Chondrocyte (in vitro differentiated cells): ENCODE data around the gene ALDH3A1. TPM values are rescaled to one million over a fixed set of nuclear protein-coding genes. Genes with fewer than 3 reads are reported as not detected.

ENCODE experiments used
- DNase-seq: peaks from one replicate; pipeline ENCODE4 v3.0.0; 2021; ENCODE audit warnings: mixed read lengths, low spot score
- H3K27ac Mint-ChIP-seq: one replicate; pipeline ENCODE4 v1.8.0; 2021; ENCODE audit warnings: mild to moderate bottlenecking, moderate library complexity, mixed read lengths; ENCODE audit not compliant: unreplicated experiment
- H3K27me3 Mint-ChIP-seq: 2 replicates; pipeline ENCODE4 v1.8.0; 2021; ENCODE audit warnings: low read depth, mixed read lengths
- H3K36me3 Mint-ChIP-seq: 2 replicates; pipeline ENCODE4 v1.8.0; 2021; ENCODE audit warnings: low read depth, mixed read lengths
- H3K4me1 Mint-ChIP-seq: 2 replicates; pipeline ENCODE4 v1.8.0; 2021; ENCODE audit warnings: low read depth, mild to moderate bottlenecking, mixed read lengths
- H3K4me3 Mint-ChIP-seq: one replicate; pipeline ENCODE4 v1.8.0; 2021; ENCODE audit warnings: mild to moderate bottlenecking, moderate library complexity, mixed read lengths; ENCODE audit not compliant: unreplicated experiment
- H3K9me3 Mint-ChIP-seq: 2 replicates; pipeline ENCODE4 v1.8.0; 2021; ENCODE audit warnings: low read depth, mixed read lengths
- CTCF ChIP-seq: fragments of 200-600 bp; sonication (generic); IDR thresholded peaks from 2 replicates; pipeline ENCODE4 v1.5.0; 2021; ENCODE audit warnings: antibody characterized with exemption, mild to moderate bottlenecking, moderate library complexity
- total RNA-seq: library from RNA; stranded (reverse); gene quantifications from 3 replicates; pipeline ENCODE4 v1.2.1, GENCODE V29; 2021

ALDH3A1 gene
- total RNA-seq, 1 donor from 2014 or later: not detected

- Mint-ChIP-seq H3K27ac (no peak overlapping the region), H3K9me3 (no peaks in the 10 kb centered on the region), H3K4me1 (peaks cover 2% of the 10 kb centered on the region), H3K36me3 (no peaks in the 10 kb centered on the region), H3K27me3 (peaks cover 2% of the 10 kb centered on the region), H3K4me3 (no peak overlapping the region)
- no peak for TF ChIP-seq CTCF
- DNase-seq: no peak
These were observed 15.3 kb upstream of the ALDH3A1 start for GRCh38 chr17:19763416-19763815.

GRCh38 chr17:19762515-19762961 is 14.4 kb upstream of the ALDH3A1 start:
- no peaks in the 10 kb centered on the region for H3K36me3 Mint-ChIP-seq
- DNase-seq: no peak
- H3K4me1 Mint-ChIP-seq: peaks cover 2% of the 10 kb centered on the region
- peak; percentile 89 for TF ChIP-seq CTCF
- no peak overlapping the region for H3K4me3 Mint-ChIP-seq
- peaks cover 2% of the 10 kb centered on the region for H3K27me3 Mint-ChIP-seq
- H3K27ac Mint-ChIP-seq: no peak overlapping the region
- H3K9me3 Mint-ChIP-seq: no peaks in the 10 kb centered on the region

GRCh38 chr17:19760746-19761145 is 12.6 kb upstream of the ALDH3A1 start:
- H3K27me3 Mint-ChIP-seq: peaks cover 2% of the 10 kb centered on the region
- H3K4me1 Mint-ChIP-seq: no peaks in the 10 kb centered on the region
- DNase-seq: peak; percentile 28
- TF ChIP-seq CTCF: no peak
- H3K4me3 Mint-ChIP-seq: no peak overlapping the region
- no peaks in the 10 kb centered on the region for H3K36me3 Mint-ChIP-seq
- no peaks in the 10 kb centered on the region for H3K9me3 Mint-ChIP-seq
- H3K27ac Mint-ChIP-seq: no peak overlapping the region

- Mint-ChIP-seq H3K4me3 (no peak overlapping the region), H3K4me1 (no peaks in the 10 kb centered on the region), H3K27me3 (peaks cover 2% of the 10 kb centered on the region), H3K9me3 (no peaks in the 10 kb centered on the region), H3K36me3 (no peaks in the 10 kb centered on the region), H3K27ac (no peak overlapping the region)
- no peak for TF ChIP-seq CTCF
- DNase-seq: peak; percentile 75
These were observed 11.8 kb upstream of the ALDH3A1 start for GRCh38 chr17:19759568-19760549.

GRCh38 chr17:19757536-19758180 is 9.6 kb upstream of the ALDH3A1 start:
- peaks cover 14% of the 10 kb centered on the region for H3K4me1 Mint-ChIP-seq
- H3K9me3 Mint-ChIP-seq: no peaks in the 10 kb centered on the region
- H3K4me3 Mint-ChIP-seq: no peak overlapping the region
- H3K36me3 Mint-ChIP-seq: no peaks in the 10 kb centered on the region
- no peak overlapping the region for H3K27ac Mint-ChIP-seq
- DNase-seq: peak; percentile 87
- peaks cover 2% of the 10 kb centered on the region for H3K27me3 Mint-ChIP-seq
- TF ChIP-seq CTCF: no peak
